SH-SY5Y (cell line): ENCODE measurements around the gene MTG2.

Experiments used
- GATA2 ChIP-seq: IDR thresholded peaks from 2 replicates; pipeline ENCODE4 v1.6.1; 2011; ENCODE audit warnings: mild to moderate bottlenecking, low read depth, low read length
- GATA3 ChIP-seq: IDR thresholded peaks from 2 replicates; pipeline ENCODE4 v1.6.1; 2011; ENCODE audit warnings: low read depth, mild to moderate bottlenecking, low read length, moderate library complexity

DNA sequence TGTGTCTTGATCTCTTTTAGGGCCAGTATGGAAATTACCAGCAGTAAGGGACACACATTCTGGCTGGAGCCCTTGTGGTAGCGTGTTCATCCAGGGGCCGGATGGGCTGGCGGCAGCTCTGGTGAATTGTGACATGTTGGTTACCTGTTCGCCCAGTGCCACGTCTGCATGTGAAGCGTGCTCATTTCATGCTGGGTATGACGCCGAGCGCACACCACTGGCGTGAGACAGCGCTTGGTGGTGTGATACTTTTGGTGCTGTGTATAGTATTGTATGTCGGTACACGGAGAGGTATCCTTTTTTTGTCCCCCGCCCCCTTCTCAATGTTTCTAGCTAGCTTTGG, 3.7 kb upstream of the MTG2 start:
- TF ChIP-seq GATA2 = no peak
- no peak for TF ChIP-seq GATA3
